Activated naive CD8-positive, alpha-beta T cell treated with anti-CD3 and anti-CD28 coated beads, Interleukin-2, amount 50 U/mL, for 24 hours (primary cell): Measurements from ENCODE around the gene CBX8.

Experiments used
- ATAC-seq: fragments of 150-1000 bp; cut with Tn5 transposase; one replicate; pipeline ENCODE4 v1.10.0; 2021
- DNase-seq: peaks from one replicate; pipeline ENCODE4 v3.0.0; 2021
- H3K27ac Mint-ChIP-seq: one replicate; pipeline ENCODE4 v1.8.0; 2021; ENCODE audit warnings: mild to moderate bottlenecking, mixed read lengths
- H3K27me3 Mint-ChIP-seq: one replicate; pipeline ENCODE4 v1.8.0; 2021; ENCODE audit warnings: mixed read lengths
- H3K36me3 Mint-ChIP-seq: one replicate; pipeline ENCODE4 v1.8.0; 2021; ENCODE audit warnings: low read depth, mixed read lengths
- H3K4me1 Mint-ChIP-seq: one replicate; pipeline ENCODE4 v1.8.0; 2021; ENCODE audit warnings: mixed read lengths
- H3K4me3 Mint-ChIP-seq: one replicate; pipeline ENCODE4 v1.8.0; 2021; ENCODE audit warnings: mild to moderate bottlenecking, moderate library complexity, mixed read lengths
- H3K9me3 Mint-ChIP-seq: one replicate; pipeline ENCODE4 v1.8.0; 2021; ENCODE audit warnings: mixed read lengths

The CBX8 gene

DNA sequence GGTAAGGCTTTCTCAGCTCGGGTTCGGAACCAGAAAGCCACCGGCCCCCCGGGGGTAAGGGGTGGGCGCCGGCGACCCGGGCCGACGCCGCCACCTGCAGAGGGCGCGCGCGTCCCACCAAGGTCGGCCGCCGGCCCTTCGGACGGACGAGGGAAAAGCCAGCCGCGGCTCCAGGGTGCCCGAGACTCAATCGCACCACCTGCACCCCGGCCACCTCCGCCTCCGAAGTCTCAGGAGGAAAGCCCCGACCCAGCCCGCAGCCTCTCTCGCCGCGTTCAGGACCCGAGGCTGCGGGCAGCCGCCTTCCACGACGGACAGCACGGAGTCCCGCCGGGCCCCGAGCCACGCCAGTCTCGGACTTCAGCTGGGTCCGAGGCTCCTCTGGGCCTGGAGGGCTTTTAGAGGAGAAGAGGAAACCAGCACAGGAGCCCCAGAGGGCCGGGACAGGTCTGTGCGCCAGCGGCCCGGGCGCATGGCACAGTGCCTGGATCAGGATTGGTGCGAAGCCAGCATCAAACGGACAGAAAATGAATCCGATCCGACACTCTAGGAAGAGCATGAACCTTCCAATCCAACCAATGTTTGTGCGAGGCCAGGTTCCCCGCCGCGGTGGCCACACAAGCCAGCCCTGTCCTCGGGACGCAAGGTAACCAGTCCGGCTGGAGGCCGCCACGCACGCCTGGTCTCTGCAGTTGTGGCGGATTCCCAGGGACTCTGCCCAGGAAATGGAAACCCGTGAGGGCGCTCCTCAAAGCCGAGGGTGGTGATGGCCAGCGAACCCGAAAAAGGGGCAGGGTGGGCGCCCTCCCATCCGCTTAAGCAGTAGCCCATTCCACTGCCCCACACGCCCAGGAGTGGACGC, 6.7 kb downstream of the CBX8 start:
- Mint-ChIP-seq H3K36me3 (no peaks in the 10 kb centered on the region), H3K9me3 (no peaks in the 10 kb centered on the region), H3K27me3 (peaks cover 54% of the 10 kb centered on the region), H3K4me3 (no peak overlapping the region), H3K27ac (no peak overlapping the region), H3K4me1 (peaks cover 8% of the 10 kb centered on the region)
- ATAC-seq (peak; percentile 15), DNase-seq (peak; percentile 60)

DNA sequence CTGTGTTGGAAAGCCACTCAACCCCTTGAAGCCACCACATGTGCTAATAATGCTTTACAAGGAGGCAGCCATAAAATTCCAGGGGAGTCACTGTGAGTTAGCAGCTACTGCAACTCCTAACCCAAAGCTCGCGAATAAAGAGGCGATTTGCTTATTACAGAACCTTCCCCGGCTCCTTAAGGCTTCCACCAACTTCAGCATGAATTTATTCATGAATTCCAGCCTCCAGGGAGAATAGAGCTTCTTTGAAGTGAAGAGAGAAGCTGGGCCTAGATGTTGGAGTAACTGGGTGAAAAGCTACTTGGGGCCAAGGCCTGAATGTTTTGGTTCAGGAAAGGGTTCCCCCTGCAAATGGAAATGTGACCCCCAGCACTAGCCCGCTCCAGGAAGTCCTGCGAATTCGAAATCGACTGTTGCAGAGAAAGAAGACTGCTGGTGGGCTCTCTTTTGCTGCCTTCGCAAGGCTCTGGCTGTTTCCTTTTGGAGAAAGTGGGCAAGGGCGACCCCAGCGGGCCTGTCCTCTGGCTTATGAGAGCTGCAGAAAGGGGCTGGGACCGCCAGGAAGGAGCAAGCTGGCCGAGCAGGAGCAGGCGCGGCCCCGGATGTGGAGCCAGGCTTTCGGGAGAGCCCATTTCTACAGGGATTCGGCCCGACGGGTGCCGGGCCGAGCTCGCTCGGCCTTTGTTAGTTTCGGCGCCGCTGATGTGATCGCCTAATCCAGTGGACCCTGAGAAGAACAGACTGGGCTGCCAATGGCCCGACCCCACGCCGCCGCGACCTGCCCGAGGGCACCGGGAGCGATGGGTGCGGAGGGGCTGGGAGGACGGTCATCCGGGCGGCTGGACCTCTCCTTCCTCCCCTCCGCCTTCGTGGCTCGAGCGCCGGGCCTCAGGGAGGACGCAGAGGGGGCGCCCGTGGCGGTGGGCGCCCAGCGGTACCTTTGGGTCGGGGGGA, 7.6 kb downstream of the CBX8 start:
- peaks cover 54% of the 10 kb centered on the region for H3K27me3 Mint-ChIP-seq

DNA sequence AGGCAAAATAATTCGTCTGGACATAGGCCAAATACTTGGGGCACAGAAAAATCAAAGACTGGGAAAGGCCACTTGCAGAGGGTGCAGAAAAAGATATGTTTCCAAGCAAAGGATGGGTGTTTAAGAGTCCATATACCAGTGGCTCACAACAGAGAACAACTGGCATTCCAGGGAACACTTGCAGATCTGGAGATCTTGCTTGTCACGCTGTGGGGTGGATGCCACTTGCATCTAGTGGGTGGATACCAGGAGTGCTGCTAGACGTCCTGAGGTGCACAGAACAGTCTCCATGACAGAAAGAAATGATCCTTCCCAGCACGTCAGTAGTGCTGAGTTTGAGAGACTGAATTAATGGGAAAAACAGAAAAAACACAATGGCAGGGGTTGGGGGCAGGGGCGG, 8.4 kb downstream of the CBX8 start:
- no peak overlapping the region for H3K27ac Mint-ChIP-seq
- peaks cover 7% of the 10 kb centered on the region for H3K4me1 Mint-ChIP-seq
- H3K9me3 Mint-ChIP-seq, result no peaks in the 10 kb centered on the region
- H3K27me3 Mint-ChIP-seq, result peaks cover 51% of the 10 kb centered on the region
- DNase-seq (no peak), ATAC-seq (no peak)
- no peaks in the 10 kb centered on the region for H3K36me3 Mint-ChIP-seq
- H3K4me3 Mint-ChIP-seq, result no peak overlapping the region

More for the DNA sequence above, 7.6 kb downstream of the CBX8 start:
- Mint-ChIP-seq H3K4me1 (peaks cover 8% of the 10 kb centered on the region), H3K27ac (no peak overlapping the region), H3K9me3 (no peaks in the 10 kb centered on the region), H3K36me3 (no peaks in the 10 kb centered on the region), H3K4me3 (no peak overlapping the region)
- no peak for ATAC-seq
- DNase-seq, result no peak

- Mint-ChIP-seq H3K36me3 (no peaks in the 10 kb centered on the region), H3K27me3 (peaks cover 51% of the 10 kb centered on the region), H3K9me3 (no peaks in the 10 kb centered on the region), H3K4me3 (no peak overlapping the region), H3K27ac (no peak overlapping the region), H3K4me1 (peaks cover 8% of the 10 kb centered on the region)
- DNase-seq (no peak), ATAC-seq (no peak)
Observed at GRCh38 chr17:79786930-79787643, 9.8 kb downstream of the CBX8 start.

- peaks cover 15% of the 10 kb centered on the region for H3K4me1 Mint-ChIP-seq
- peaks cover 54% of the 10 kb centered on the region for H3K27me3 Mint-ChIP-seq
- no peak for ATAC-seq
- no peak overlapping the region for H3K27ac Mint-ChIP-seq
- DNase-seq, result no peak
- H3K36me3 Mint-ChIP-seq, result no peaks in the 10 kb centered on the region
- H3K4me3 Mint-ChIP-seq, result no peak overlapping the region
- H3K9me3 Mint-ChIP-seq, result no peaks in the 10 kb centered on the region
Observed at GRCh38 chr17:79785900-79786810, 10.7 kb downstream of the CBX8 start.

DNA sequence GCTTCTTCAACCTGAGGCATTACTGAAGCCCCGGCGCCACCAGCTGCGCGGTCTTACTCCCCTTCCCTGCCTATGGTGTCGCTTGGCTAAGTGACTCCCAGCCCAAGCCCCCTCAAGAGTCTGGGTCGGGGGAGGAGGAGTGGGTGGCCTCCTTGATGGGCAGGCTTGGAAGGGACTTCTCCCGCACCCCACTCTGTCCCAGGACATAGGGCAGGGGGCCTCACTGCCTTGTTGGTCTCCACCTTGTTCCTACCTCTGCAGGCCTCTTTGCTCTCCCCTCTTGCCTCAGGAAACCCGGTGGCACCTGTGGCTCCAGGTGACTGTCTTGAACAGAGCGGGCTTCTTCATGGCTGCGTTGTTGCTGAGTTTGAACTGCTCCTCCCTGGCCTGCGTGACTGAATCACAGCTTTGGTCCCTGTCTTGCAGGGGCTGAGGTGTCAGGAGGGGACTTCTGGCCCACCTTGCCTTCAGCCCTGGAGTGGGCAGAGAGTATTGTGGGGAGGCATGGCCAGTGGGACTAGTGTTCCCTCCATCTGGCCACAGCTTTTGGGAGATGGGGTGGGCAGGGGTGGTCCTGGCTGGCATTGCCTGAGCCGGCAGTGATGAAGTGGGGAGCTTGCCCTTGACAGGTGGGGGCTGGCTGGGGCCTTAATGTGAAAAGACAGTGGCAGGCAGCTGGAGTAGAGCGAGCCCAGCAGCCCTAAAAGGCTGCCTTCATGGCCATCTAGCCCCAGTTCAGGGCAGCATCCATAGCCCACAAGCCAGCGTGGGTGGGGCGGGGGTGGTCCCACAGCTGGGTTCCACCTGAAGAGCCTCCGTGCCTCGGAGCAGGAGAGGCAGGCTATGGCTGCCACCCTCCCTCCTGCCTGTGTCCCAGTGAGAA, 11.6 kb downstream of the CBX8 start:
- Mint-ChIP-seq H3K36me3 (no peaks in the 10 kb centered on the region), H3K4me3 (no peak overlapping the region), H3K27me3 (peaks cover 54% of the 10 kb centered on the region), H3K9me3 (no peaks in the 10 kb centered on the region), H3K27ac (no peak overlapping the region), H3K4me1 (peaks cover 20% of the 10 kb centered on the region)
- DNase-seq (no peak), ATAC-seq (no peak)

- ATAC-seq, result no peak
Observed at GRCh38 chr17:79784353-79785016, 12.4 kb downstream of the CBX8 start.

GRCh38 chr17:79783891-79784290, 13.0 kb downstream of the CBX8 start:
- ATAC-seq (no peak), DNase-seq (no peak)
- no peaks in the 10 kb centered on the region for H3K36me3 Mint-ChIP-seq
- no peaks in the 10 kb centered on the region for H3K9me3 Mint-ChIP-seq
- H3K4me3 Mint-ChIP-seq, result no peak overlapping the region
- H3K27me3 Mint-ChIP-seq, result peaks cover 59% of the 10 kb centered on the region
- H3K27ac Mint-ChIP-seq, result no peak overlapping the region
- H3K4me1 Mint-ChIP-seq, result peaks cover 24% of the 10 kb centered on the region

More at GRCh38 chr17:79784353-79785016, 12.4 kb downstream of the CBX8 start:
- no peaks in the 10 kb centered on the region for H3K36me3 Mint-ChIP-seq
- peaks cover 59% of the 10 kb centered on the region for H3K27me3 Mint-ChIP-seq
- no peak overlapping the region for H3K4me3 Mint-ChIP-seq
- H3K27ac Mint-ChIP-seq, result no peak overlapping the region
- H3K4me1 Mint-ChIP-seq, result peaks cover 23% of the 10 kb centered on the region
- H3K9me3 Mint-ChIP-seq, result no peaks in the 10 kb centered on the region
- DNase-seq, result no peak

DNA sequence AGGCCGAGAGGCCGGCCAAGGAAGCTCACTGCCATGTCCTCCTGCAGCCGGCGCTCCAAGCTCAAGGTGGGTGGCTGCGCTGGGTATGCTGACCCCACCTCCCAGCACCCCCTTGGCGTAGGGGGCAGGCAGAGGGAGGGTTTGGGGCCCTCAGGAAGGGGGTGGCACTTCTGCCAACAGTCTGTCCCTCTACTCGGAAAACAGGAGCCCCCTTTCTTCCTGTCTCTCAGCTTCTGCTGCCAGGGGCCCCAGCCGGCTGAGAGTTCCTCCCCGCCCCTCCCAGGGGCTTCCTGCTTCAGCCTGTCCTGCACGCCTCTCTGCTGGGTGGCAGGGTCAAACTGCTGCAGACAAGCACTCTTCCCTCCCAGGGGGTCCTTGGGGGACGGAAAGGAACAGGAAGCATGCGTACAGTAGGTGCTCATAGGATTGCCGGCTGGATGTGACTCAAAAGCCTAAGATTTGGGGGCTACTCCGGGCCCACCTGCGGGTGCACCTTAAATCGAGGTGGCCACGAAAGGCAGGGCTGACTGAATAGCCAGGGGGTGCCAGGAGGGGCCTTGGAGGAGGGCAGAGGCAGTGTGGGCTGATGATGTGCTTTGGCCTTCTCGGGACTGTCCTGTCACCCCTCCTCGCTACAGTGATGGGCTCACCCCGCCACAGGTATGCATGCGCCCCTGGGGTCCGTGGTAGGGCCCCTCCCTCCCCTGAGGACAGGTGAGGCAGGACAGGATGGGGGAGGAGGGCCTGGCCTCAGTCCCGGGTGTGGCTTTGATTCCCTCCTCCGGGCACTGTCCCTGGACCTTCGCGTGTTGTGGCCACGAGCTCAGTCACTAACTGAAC, 14.9 kb downstream of the CBX8 start:
- Mint-ChIP-seq H3K9me3 (no peaks in the 10 kb centered on the region), H3K36me3 (no peaks in the 10 kb centered on the region), H3K4me3 (no peak overlapping the region), H3K4me1 (peaks cover 32% of the 10 kb centered on the region), H3K27ac (no peak overlapping the region), H3K27me3 (peaks cover 50% of the 10 kb centered on the region)
- no peak for ATAC-seq
- no peak for DNase-seq

GRCh38 chr17:79781012-79781650, 15.7 kb downstream of the CBX8 start:
- no peak for ATAC-seq
- Mint-ChIP-seq H3K4me3 (no peak overlapping the region), H3K27ac (no peak overlapping the region), H3K4me1 (peaks cover 35% of the 10 kb centered on the region), H3K36me3 (no peaks in the 10 kb centered on the region), H3K27me3 (peaks cover 53% of the 10 kb centered on the region), H3K9me3 (no peaks in the 10 kb centered on the region)
- DNase-seq, result no peak

DNA sequence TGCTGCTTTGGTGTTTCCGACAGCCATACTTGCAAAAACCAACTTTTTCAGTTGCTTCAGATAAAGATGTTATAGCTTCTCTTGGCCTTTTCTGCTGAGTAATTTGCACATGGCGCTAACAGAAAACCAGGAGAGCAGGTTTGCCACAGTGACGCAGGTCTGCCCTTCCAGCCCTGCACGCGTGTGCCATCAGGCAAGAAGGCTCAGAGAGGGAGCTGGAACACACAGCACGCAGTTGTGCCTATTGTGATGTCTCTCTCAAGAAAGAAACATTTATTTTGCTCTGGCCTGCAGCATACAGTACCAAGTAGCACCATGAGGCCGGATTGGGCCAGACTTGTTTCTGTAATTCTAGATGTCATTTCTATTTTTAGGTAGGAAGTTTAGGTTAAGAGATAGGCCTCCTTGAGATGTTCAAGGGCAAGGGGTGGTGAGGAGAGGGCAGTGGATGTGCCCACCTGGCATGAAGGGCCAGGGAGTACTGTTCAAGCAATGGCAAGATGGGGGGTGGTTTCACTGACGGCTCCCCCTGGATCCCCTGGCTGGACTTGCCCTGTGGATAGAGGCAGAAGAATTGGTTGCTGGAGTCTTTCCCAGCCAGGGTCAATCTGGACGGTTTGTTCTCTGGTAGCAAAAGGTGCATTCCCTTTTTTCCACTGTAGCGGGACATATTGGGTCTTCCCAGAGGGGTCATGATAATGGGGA, 17.1 kb downstream of the CBX8 start:
- Mint-ChIP-seq H3K4me3 (peak overlapping the region; percentile 8), H3K36me3 (no peaks in the 10 kb centered on the region), H3K4me1 (peaks cover 35% of the 10 kb centered on the region), H3K9me3 (no peaks in the 10 kb centered on the region), H3K27ac (no peak overlapping the region), H3K27me3 (peaks cover 55% of the 10 kb centered on the region)
- DNase-seq (no peak), ATAC-seq (no peak)
